WI38 (cell line): Measurements from ENCODE around the gene NT5DC3.

Experiments used
- H3K4me3 ChIP-seq: 2 replicates; pipeline ENCODE4 v1.5.1; 2011; ENCODE audit warnings: low read depth, mild to moderate bottlenecking, control low read depth, low read length
- CTCF ChIP-seq: IDR thresholded peaks from 2 replicates; pipeline ENCODE4 v1.5.1; 2012; ENCODE audit warnings: low read depth, mild to moderate bottlenecking, control low read depth, low read length

NT5DC3 gene

GRCh38 chr12:103793046-103793445 lies 48.0 kb downstream of the NT5DC3 start:
- TF ChIP-seq CTCF, result no peak
- no peak overlapping the region for H3K4me3 ChIP-seq

- TF ChIP-seq CTCF, result no peak
- no peak overlapping the region for H3K4me3 ChIP-seq
Observed at GRCh38 chr12:103791350-103791920, 49.6 kb downstream of the NT5DC3 start.

DNA sequence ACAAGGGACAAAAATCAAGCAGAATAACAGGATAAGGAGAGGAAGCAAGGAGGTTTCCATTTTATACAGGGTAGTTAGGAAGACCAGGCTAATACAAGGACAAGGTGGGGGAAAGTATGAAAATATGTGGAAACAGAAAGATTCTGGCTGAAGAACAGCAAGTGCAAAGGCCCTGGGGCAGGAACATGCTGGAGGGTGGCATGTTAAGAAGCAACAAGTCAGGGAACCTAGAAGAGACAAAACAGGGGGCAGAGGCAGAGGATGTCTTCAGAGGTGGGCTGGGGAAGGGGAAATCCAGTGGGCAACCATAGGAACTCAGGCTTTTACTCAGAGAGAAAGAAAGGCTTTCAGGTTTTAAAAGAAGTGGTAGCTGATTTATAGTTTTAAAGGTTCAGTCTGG lies 54.8 kb downstream of the NT5DC3 start:
- TF ChIP-seq CTCF, result no peak
- no peak overlapping the region for H3K4me3 ChIP-seq

DNA sequence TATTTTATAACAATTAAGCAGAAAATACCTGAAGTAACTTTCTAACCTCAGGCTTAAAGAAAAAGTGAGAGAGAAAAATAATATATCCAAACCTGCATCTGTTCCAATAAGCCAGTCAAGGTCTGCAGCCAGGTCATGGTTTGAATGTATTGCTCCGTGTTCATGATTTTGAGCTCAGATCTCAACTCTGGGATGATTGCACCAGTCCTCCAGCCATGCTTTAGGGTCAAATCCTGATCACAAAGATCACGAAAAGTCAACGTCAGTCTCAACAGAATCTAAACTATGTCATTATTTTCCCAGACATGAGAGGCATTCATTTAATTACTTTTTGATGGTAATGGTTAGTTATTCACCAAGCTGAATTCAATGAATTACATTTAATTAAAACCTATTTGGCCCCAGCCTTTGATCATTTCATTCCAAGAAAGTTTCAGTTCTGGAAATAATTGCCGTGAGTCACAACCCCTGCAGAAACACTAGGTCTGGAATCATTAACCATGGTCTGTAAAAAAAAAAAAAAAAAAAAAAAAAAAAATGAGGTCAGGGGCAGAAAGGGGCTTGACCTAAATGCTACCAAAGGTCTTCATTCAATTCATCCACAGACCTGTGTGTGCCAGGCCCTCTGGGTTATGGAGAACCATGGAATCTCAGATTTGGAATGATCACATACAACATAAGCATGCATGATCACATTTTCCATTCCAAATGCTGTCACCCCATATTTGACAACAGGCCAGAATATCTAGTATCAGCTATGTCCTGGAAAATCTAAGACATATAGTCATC lies 55.6 kb downstream of the NT5DC3 start:
- no peak overlapping the region for H3K4me3 ChIP-seq
- no peak for TF ChIP-seq CTCF

GRCh38 chr12:103783744-103784664 lies 57.0 kb downstream of the NT5DC3 start:
- no peak for TF ChIP-seq CTCF
- no peak overlapping the region for H3K4me3 ChIP-seq

- H3K4me3 ChIP-seq, result no peak overlapping the region
- no peak for TF ChIP-seq CTCF
Observed at GRCh38 chr12:103782399-103782798, 58.6 kb downstream of the NT5DC3 start.
